OCI-M2 (cell line): ENCODE results near the gene GPD1.
A peak's percentile ranks its signal among the peaks of the same experiment; 100 is the strongest.

ENCODE experiments used
- DNase-seq: peaks from one replicate; lab custom pipeline; 2025; ENCODE audit not compliant: unreplicated experiment; lab: John Stamatoyannopoulos, UW

GPD1 gene

GRCh38 chr12:50099302-50100008, 4.4 kb upstream of the GPD1 start:
- no peak for DNase-seq

- no peak for DNase-seq
Observed at GRCh38 chr12:50100561-50100960, 3.2 kb upstream of the GPD1 start.

GRCh38 chr12:50101663-50102062, 2.1 kb upstream of the GPD1 start:
- no peak for DNase-seq

- no peak for DNase-seq
Observed at GRCh38 chr12:50102131-50102531, 1.7 kb upstream of the GPD1 start.

- no peak for DNase-seq
Observed at GRCh38 chr12:50102646-50103309, 1.0 kb upstream of the GPD1 start.

- no peak for DNase-seq
Observed at GRCh38 chr12:50103351-50103750, 457 bp upstream of the GPD1 start.

GRCh38 chr12:50104417-50105366, 884 bp downstream of the GPD1 start:
- no peak for DNase-seq

- no peak for DNase-seq
Observed at GRCh38 chr12:50105913-50106450, 2.2 kb downstream of the GPD1 start.

- no peak for DNase-seq
Observed at GRCh38 chr12:50106907-50107306, 3.1 kb downstream of the GPD1 start.

- DNase-seq: no peak
Observed at GRCh38 chr12:50107416-50108268, 3.8 kb downstream of the GPD1 start.

GRCh38 chr12:50109319-50109718, 5.5 kb downstream of the GPD1 start:
- DNase-seq: no peak

- no peak for DNase-seq
Observed at GRCh38 chr12:50110127-50110761, 6.4 kb downstream of the GPD1 start.

GRCh38 chr12:50110762-50111351, 7.0 kb downstream of the GPD1 start:
- no peak for DNase-seq

- DNase-seq: no peak
Observed at GRCh38 chr12:50111395-50111692, 7.5 kb downstream of the GPD1 start.

- DNase-seq: peak; percentile 88
Observed at GRCh38 chr12:50111693-50112455, 8.1 kb downstream of the GPD1 start, which contains the start of gene COX14. TSS of gene COX14 (plus strand) at chr12:50112236. CDS start at chr12:50120044, 7,808 bp downstream.

- peak; percentile 19 for DNase-seq
Observed at GRCh38 chr12:50112456-50113218, 8.8 kb downstream of the GPD1 start.

GRCh38 chr12:50117057-50117622, 13.3 kb downstream of the GPD1 start:
- DNase-seq: no peak

- no peak for DNase-seq
Observed at GRCh38 chr12:50119387-50119786, 15.6 kb downstream of the GPD1 start.
